Trophoblast cell (in vitro differentiated cells and primary cell): ENCODE measurements around the gene MARS1.
"Not testable (repeated sequence)": the region's sequence is repeated elsewhere in the genome, so short reads cannot be mapped to it uniquely, and the experiment has no call there.

Experiments used
- DNase-seq, 2 donors: peaks; one replicate each; pipeline ENCODE4 v3.0.0-alpha.2; 2016
- H2AFZ ChIP-seq: 2 replicates; pipeline ENCODE4 v1.6.1; 2013; ENCODE audit warnings: low read length, moderate library complexity, mild to moderate bottlenecking; ENCODE audit not compliant: insufficient read depth, poor library complexity
- H2AK5ac ChIP-seq: 2 replicates; pipeline ENCODE4 v1.6.1; 2013; ENCODE audit warnings: mild to moderate bottlenecking, low read length
- H2BK120ac ChIP-seq: 2 replicates; pipeline ENCODE4 v1.6.1; 2013; ENCODE audit warnings: low read length, mild to moderate bottlenecking, moderate library complexity; ENCODE audit not compliant: insufficient read depth, poor library complexity
- H2BK12ac ChIP-seq: 2 replicates; pipeline ENCODE4 v1.6.1; 2013; ENCODE audit warnings: mild to moderate bottlenecking, low read length, moderate library complexity
- H2BK5ac ChIP-seq: 2 replicates; pipeline ENCODE4 v1.6.1; 2013; ENCODE audit warnings: low read length, low read depth, moderate library complexity, mild to moderate bottlenecking; ENCODE audit not compliant: poor library complexity
- H3K14ac ChIP-seq: 2 replicates; pipeline ENCODE4 v1.6.1; 2013; ENCODE audit warnings: mild to moderate bottlenecking, low read length
- H3K18ac ChIP-seq: 2 replicates; pipeline ENCODE4 v1.6.1; 2013; ENCODE audit warnings: mild to moderate bottlenecking, low read length
- H3K23ac ChIP-seq: 2 replicates; pipeline ENCODE4 v1.6.1; 2013; ENCODE audit warnings: low read length
- H3K27ac ChIP-seq: 2 replicates; pipeline ENCODE4 v1.5.1; 2013; ENCODE audit warnings: low read depth, mild to moderate bottlenecking, inconsistent platforms, low read length, moderate library complexity
- H3K27me3 ChIP-seq: 2 replicates; pipeline ENCODE4 v1.6.1; 2013; ENCODE audit warnings: inconsistent platforms, mild to moderate bottlenecking, low read length, moderate library complexity; ENCODE audit not compliant: insufficient read depth
- H3K36me3 ChIP-seq, 2 experiments: 1 replicate in 1 of 2; 2 replicates in 1 of 2; pipeline ENCODE4 v1.6.1; 2013; ENCODE audit warnings: low read length in 2 of 2, mild to moderate bottlenecking in 2 of 2, moderate library complexity in 1 of 2; ENCODE audit not compliant: insufficient read depth in 2 of 2, control insufficient read depth in 1 of 2
- H3K4ac ChIP-seq: 2 replicates; pipeline ENCODE4 v1.6.1; 2013; ENCODE audit warnings: low read depth, mild to moderate bottlenecking, low read length, moderate library complexity
- H3K4me1 ChIP-seq, 2 experiments: 1 replicate in 1 of 2; 2 replicates in 1 of 2; pipeline ENCODE4 v1.6.1; 2013; ENCODE audit warnings: low read length in 2 of 2, mild to moderate bottlenecking in 2 of 2, moderate library complexity in 1 of 2; ENCODE audit not compliant: insufficient read depth in 2 of 2, control insufficient read depth in 1 of 2
- H3K4me2 ChIP-seq: 2 replicates; pipeline ENCODE4 v1.6.1; 2013; ENCODE audit warnings: inconsistent platforms, mild to moderate bottlenecking, low read length, moderate library complexity
- H3K4me3 ChIP-seq: 2 replicates; pipeline ENCODE4 v1.5.1; 2013; ENCODE audit warnings: mild to moderate bottlenecking, low read depth, low read length, inconsistent platforms
- H3K79me1 ChIP-seq: one replicate; pipeline ENCODE4 v1.6.1; 2013; ENCODE audit warnings: low read length
- H3K79me2 ChIP-seq: 2 replicates; pipeline ENCODE4 v1.6.1; 2013; ENCODE audit warnings: low read length, mild to moderate bottlenecking; ENCODE audit not compliant: control insufficient read depth, insufficient read depth, poor library complexity
- H3K9ac ChIP-seq: 2 replicates; pipeline ENCODE4 v1.6.1; 2013; ENCODE audit warnings: mild to moderate bottlenecking, low read length
- H3K9me3 ChIP-seq: 2 replicates; pipeline ENCODE4 v1.6.1; 2013; ENCODE audit warnings: low read depth, mild to moderate bottlenecking, control low read depth, inconsistent platforms, low read length; ENCODE audit not compliant: insufficient read depth
- H4K12ac ChIP-seq: 2 replicates; pipeline ENCODE4 v1.6.1; 2013; ENCODE audit warnings: low read depth, mild to moderate bottlenecking, low read length, moderate library complexity
- H4K8ac ChIP-seq: 2 replicates; pipeline ENCODE4 v1.6.1; 2013; ENCODE audit warnings: low read depth, mild to moderate bottlenecking, low read length, moderate library complexity
- H4K91ac ChIP-seq: one replicate; pipeline ENCODE4 v1.6.1; 2013; ENCODE audit warnings: low read depth, mild to moderate bottlenecking, low read length, moderate library complexity
- WGBS: extraction: QIAGEN DNeasy Blood & Tissue Kit; methylation state at CpG from one replicate; pipeline ENCODE4 v1.1.7; 2013; ENCODE audit warnings: missing lambda C conversion rate; ENCODE audit not compliant: insufficient read length, insufficient coverage; ENCODE audit errors: extremely low coverage; 5-methylcytosine and 5-hydroxymethylcytosine counted together

The MARS1 gene

GRCh38 chr12:57441846-57442427 lies 45.9 kb upstream of the MARS1 start:
- H2BK5ac ChIP-seq, result no peak overlapping the region
- H2AK5ac ChIP-seq, result no peak overlapping the region
- H3K4ac ChIP-seq, result no peak overlapping the region
- no peaks in the 10 kb centered on the region for H3K4me1 ChIP-seq
- no peak overlapping the region for H2BK120ac ChIP-seq
- no CpG with 5 or more reads among the region's 1 CpG for WGBS
- H3K27me3 ChIP-seq, result no peaks in the 10 kb centered on the region
- no peak for DNase-seq
- no peak overlapping the region for H3K27ac ChIP-seq
- no peak overlapping the region for H2AFZ ChIP-seq
- no peak overlapping the region for H3K18ac ChIP-seq
- H4K12ac ChIP-seq, result no peak overlapping the region
- no peak overlapping the region for H3K4me2 ChIP-seq
- H3K14ac ChIP-seq, result no peak overlapping the region
- no peak overlapping the region for H3K4me3 ChIP-seq
- peaks cover 2% of the 10 kb centered on the region for H3K9me3 ChIP-seq
- H2BK12ac ChIP-seq, result no peak overlapping the region
- no peaks in the 10 kb centered on the region for H3K36me3 ChIP-seq
- H3K79me1 ChIP-seq, result no peaks in the 10 kb centered on the region
- H3K9ac ChIP-seq, result no peak overlapping the region
- H3K79me2 ChIP-seq, result no peaks in the 10 kb centered on the region
- H4K8ac ChIP-seq, result no peak overlapping the region
- no peak overlapping the region for H4K91ac ChIP-seq
- no peak overlapping the region for H3K23ac ChIP-seq

GRCh38 chr12:57444337-57444736 lies 43.5 kb upstream of the MARS1 start:
- not testable (repeated sequence) for H3K9me3 ChIP-seq, H3K79me2 ChIP-seq, H3K4me3 ChIP-seq, H4K12ac ChIP-seq, H3K4me2 ChIP-seq, H3K9ac ChIP-seq, H4K91ac ChIP-seq, H3K14ac ChIP-seq, H3K18ac ChIP-seq, H2AK5ac ChIP-seq, H2AFZ ChIP-seq, H3K27me3 ChIP-seq, H4K8ac ChIP-seq, DNase-seq, H3K4ac ChIP-seq, H3K36me3 ChIP-seq, H3K79me1 ChIP-seq, H3K23ac ChIP-seq, H3K4me1 ChIP-seq, H3K27ac ChIP-seq, H2BK12ac ChIP-seq, H2BK5ac ChIP-seq, H2BK120ac ChIP-seq
- no CpG with 5 or more reads among the region's 6 CpGs for WGBS

GRCh38 chr12:57444744-57445143 lies 43.1 kb upstream of the MARS1 start:
- Histone ChIP-seq H3K27me3 (no peaks in the 10 kb centered on the region), H3K36me3 (no peaks in the 10 kb centered on the region), H3K14ac (no peak overlapping the region), H3K9ac (no peak overlapping the region), H2BK12ac (no peak overlapping the region), H4K12ac (no peak overlapping the region), H3K9me3 (peaks cover 2% of the 10 kb centered on the region), H2AFZ (no peak overlapping the region), H3K4me3 (no peak overlapping the region), H3K79me2 (no peaks in the 10 kb centered on the region), H3K79me1 (no peaks in the 10 kb centered on the region), H2AK5ac (no peak overlapping the region), H4K91ac (no peak overlapping the region), H2BK120ac (no peak overlapping the region), H3K18ac (no peak overlapping the region), H3K23ac (no peak overlapping the region), H3K4me1 (no peaks in the 10 kb centered on the region), H3K4ac (no peak overlapping the region), H3K4me2 (no peak overlapping the region), H3K27ac (no peak overlapping the region), H4K8ac (no peak overlapping the region), H2BK5ac (no peak overlapping the region)
- WGBS, result no CpG with 5 or more reads among the region's 5 CpGs
- no peak for DNase-seq

- Histone ChIP-seq H4K8ac (no peak overlapping the region), H2AFZ (no peak overlapping the region), H3K9me3 (no peaks in the 10 kb centered on the region), H4K91ac (no peak overlapping the region), H3K27ac (no peak overlapping the region), H3K4me3 (no peak overlapping the region), H3K23ac (no peak overlapping the region), H2BK5ac (no peak overlapping the region), H2AK5ac (no peak overlapping the region), H3K27me3 (no peaks in the 10 kb centered on the region), H3K18ac (no peak overlapping the region), H4K12ac (no peak overlapping the region), H3K4me1 (no peaks in the 10 kb centered on the region), H3K36me3 (no peaks in the 10 kb centered on the region), H3K4ac (no peak overlapping the region), H2BK120ac (no peak overlapping the region), H3K79me1 (no peaks in the 10 kb centered on the region), H3K9ac (no peak overlapping the region), H3K79me2 (no peaks in the 10 kb centered on the region), H2BK12ac (no peak overlapping the region), H3K4me2 (no peak overlapping the region), H3K14ac (no peak overlapping the region)
- no CpG with 5 or more reads among the region's 6 CpGs for WGBS
- no peak for DNase-seq
Observed at GRCh38 chr12:57446292-57446960, 41.4 kb upstream of the MARS1 start.
